Caco-2 (cell line): ENCODE results near the gene CLDN9. TPM values are rescaled to one million over a fixed set of nuclear protein-coding genes. Genes with fewer than 3 reads are reported as not detected.
A peak's percentile ranks its signal among the peaks of the same experiment; 100 is the strongest.

Experiments used
- BruUV-seq: library from RNA; stranded (reverse); fragments of 400-500 nt; replicated peaks from 2 replicates; lab custom pipeline; 2021; lab: Mats Ljungman, UMichigan
- CTCF ChIA-PET: fragments of 300-600 bp; sonication (Branson Sonifier 250); formaldehyde crosslinking; loops from one replicate; lab custom pipeline; 2022; ENCODE audit warnings: antibody characterized with exemption; lab: Charles Lee
- POLR2A ChIA-PET: fragments of 300-600 bp; sonication (Branson Sonifier 250); formaldehyde crosslinking; loops from one replicate; lab custom pipeline; 2022; ENCODE audit warnings: antibody characterized with exemption; lab: Charles Lee
- DNase-seq, 2 experiments: peaks; one replicate each; pipeline versions ENCODE4 v3.0.0 to v3.0.0-alpha.2; 2020 to 2022
- H3K27me3 ChIP-seq: replicated peaks from 2 replicates; pipeline ENCODE4 v1.6.0; 2011; ENCODE audit warnings: low read length; ENCODE audit not compliant: control insufficient read depth, insufficient read depth
- H3K36me3 ChIP-seq: 2 replicates; pipeline ENCODE4 v1.5.1; 2011; ENCODE audit warnings: low read length; ENCODE audit not compliant: control insufficient read depth, insufficient read depth
- H3K4me1 ChIP-seq: fragments of 250-450 bp; sonication (Bioruptor Pico); 2 replicates; pipeline ENCODE4 v1.5.1; 2020; ENCODE audit warnings: mild to moderate bottlenecking
- H3K4me3 ChIP-seq: 2 replicates; pipeline ENCODE4 v1.5.1; 2011; ENCODE audit warnings: low read depth, mild to moderate bottlenecking, control low read depth, low read length
- H3K9me3 ChIP-seq: fragments of 250-450 bp; sonication (Bioruptor Pico); 2 replicates; pipeline ENCODE4 v1.5.1; 2020; ENCODE audit warnings: mild to moderate bottlenecking, moderate library complexity
- H3K27ac Mint-ChIP-seq: one replicate; pipeline ENCODE4 v1.8.0; 2022; ENCODE audit warnings: mixed read lengths; ENCODE audit not compliant: unreplicated experiment
- H3K27me3 Mint-ChIP-seq: one replicate; pipeline ENCODE4 v1.8.0; 2022; ENCODE audit warnings: mixed read lengths; ENCODE audit not compliant: insufficient read depth, unreplicated experiment
- H3K36me3 Mint-ChIP-seq: one replicate; pipeline ENCODE4 v1.8.0; 2022; ENCODE audit warnings: mild to moderate bottlenecking, mixed read lengths; ENCODE audit not compliant: insufficient read depth, unreplicated experiment
- H3K4me1 Mint-ChIP-seq: one replicate; pipeline ENCODE4 v1.8.0; 2022; ENCODE audit warnings: low read depth, mixed read lengths; ENCODE audit not compliant: unreplicated experiment
- H3K4me3 Mint-ChIP-seq: one replicate; pipeline ENCODE4 v1.8.0; 2022; ENCODE audit warnings: mild to moderate bottlenecking, moderate library complexity, mixed read lengths; ENCODE audit not compliant: unreplicated experiment
- H3K9me3 Mint-ChIP-seq: one replicate; pipeline ENCODE4 v1.8.0; 2022; ENCODE audit warnings: mixed read lengths; ENCODE audit not compliant: unreplicated experiment
- CTCF ChIP-seq, 2 experiments: fragments of 200-600 bp in 1 of 2; IDR thresholded peaks; 1 replicate in 1 of 2; 2 replicates in 1 of 2; pipeline versions ENCODE4 v1.5.1 to v1.8.0; 2011 to 2022; ENCODE audit warnings: antibody characterized with exemption in 1 of 2, control low read depth in 1 of 2, inconsistent platforms in 1 of 2, low read depth in 1 of 2, low read length in 1 of 2, mild to moderate bottlenecking in 1 of 2, moderate library complexity in 1 of 2; ENCODE audit not compliant: insufficient read depth in 1 of 2, severe bottlenecking in 1 of 2, unreplicated experiment in 1 of 2
- intact Hi-C: fragments of 100-400 bp; cut with micrococcal nuclease; formaldehyde crosslinking; loops from one replicate; pipeline ENCODE4 v1.10.0; 2022; ENCODE audit not compliant: unreplicated experiment
- total RNA-seq: library from RNA; stranded (reverse); gene quantifications from 2 replicates; pipeline ENCODE4 v1.2.3, GENCODE V29; 2022

Gene CLDN9
- total RNA-seq, 1 experiment from 2014 or later, result 0.79 TPM

- no peaks in the 10 kb centered on the region for H3K4me1 Mint-ChIP-seq
- intact Hi-C loops, result no loop called here
- H3K4me3 ChIP-seq, result peak within 1 kb of the TSS; percentile 54
- no peaks in the 10 kb centered on the region for H3K9me3 Mint-ChIP-seq
- POLR2A ChIA-PET, result interaction anchor here (1.0 kb wide), 1 partner anchor 17 kb away, joined by 5 read pairs; the partner anchor contains the start of gene PKMYT1
- H3K27me3 Mint-ChIP-seq, result no peaks in the 10 kb centered on the region
- no peak within 1 kb of the TSS for H3K27ac Mint-ChIP-seq
- H3K9me3 ChIP-seq, result no peaks in the 10 kb centered on the region
- no peaks in the 10 kb centered on the region for H3K36me3 ChIP-seq
- peak within 1 kb of the TSS; percentile 93 for H3K4me3 Mint-ChIP-seq
- H3K27me3 ChIP-seq, result no peaks in the 10 kb centered on the region
- peaks cover 10% of the 10 kb centered on the region for H3K36me3 Mint-ChIP-seq
- H3K4me1 ChIP-seq, result peaks cover 17% of the 10 kb centered on the region
- DNase-seq, result peak; percentile 85 to 92
- BruUV-seq, result no TSS peak
- no peak for TF ChIP-seq CTCF (IDR thresholded peaks at IDR 0.05; ENCODE audit: insufficient read depth in 1 of 2, low read depth in 1 of 2, low read length in 1 of 2, severe bottlenecking in 1 of 2, unreplicated experiment in 1 of 2)
- CTCF ChIA-PET, result interaction anchor here (0.9 to 1.9 kb wide), 3 partner anchors 17 to 68 kb away, joined by 3 to 5 read pairs (median 4); partner anchors contain the start of gene PKMYT1
These were observed 48.8 kb upstream of the CLDN9 start, which contains the start of gene KREMEN2 for GRCh38 chr16:2963723-2964474. TSS of gene KREMEN2 (plus strand) at chr16:2964275. CDS start at chr16:2964521, 246 bp downstream.

- Mint-ChIP-seq H3K27me3 (no peaks in the 10 kb centered on the region), H3K27ac (no peak overlapping the region), H3K4me3 (peak overlapping the region; percentile 93), H3K36me3 (peaks cover 10% of the 10 kb centered on the region), H3K9me3 (no peaks in the 10 kb centered on the region), H3K4me1 (no peaks in the 10 kb centered on the region)
- Histone ChIP-seq H3K36me3 (no peaks in the 10 kb centered on the region), H3K4me1 (peaks cover 17% of the 10 kb centered on the region), H3K9me3 (no peaks in the 10 kb centered on the region), H3K27me3 (no peaks in the 10 kb centered on the region), H3K4me3 (peak overlapping the region; percentile 54)
- intact Hi-C loops, result no loop called here
- CTCF ChIA-PET, result interaction anchor here (0.7 to 1.9 kb wide), 6 partner anchors 16 to 1611 kb away, joined by 3 to 5 read pairs (median 4); partner anchors contain the start of gene PKMYT1
- POLR2A ChIA-PET, result interaction anchor here (1.0 kb wide), 1 partner anchor 16 kb away, joined by 5 read pairs; the partner anchor contains the start of gene PKMYT1
- TF ChIP-seq CTCF (IDR thresholded peaks at IDR 0.05; ENCODE audit: insufficient read depth in 1 of 2, low read depth in 1 of 2, low read length in 1 of 2, severe bottlenecking in 1 of 2, unreplicated experiment in 1 of 2), result no peak
- DNase-seq, result peak; percentile 91 to 93
- BruUV-seq, result no TSS peak
These were observed 48.0 kb upstream of the CLDN9 start for GRCh38 chr16:2964475-2965336.
